Activated CD8-positive, alpha-beta memory T cell treated with anti-CD3 and anti-CD28 coated beads for 36 hours (primary cell): ENCODE results near the gene PPP1R15B. TPM values are rescaled to one million over a fixed set of nuclear protein-coding genes. Genes with fewer than 3 reads are reported as not detected.

ENCODE experiments used
- CTCF ChIA-PET: fragments of 350-600 bp; sonication (Branson Sonifier 250); formaldehyde crosslinking; loops from one replicate; lab custom pipeline; 2021; ENCODE audit warnings: antibody characterized with exemption; lab: Charles Lee
- POLR2A ChIA-PET: fragments of 350-600 bp; sonication (Branson Sonifier 250); formaldehyde crosslinking; loops from one replicate; lab custom pipeline; 2021; ENCODE audit warnings: antibody characterized with exemption; lab: Charles Lee
- total RNA-seq, 2 experiments: library from RNA; stranded (reverse); gene quantifications; one replicate each; pipeline ENCODE4 v1.2.3, GENCODE V29; 2021

PPP1R15B gene
- total RNA-seq, 2 experiments from 2014 or later, result 72.8 to 75.8 TPM

- ChIA-PET CTCF (interaction anchor here (0.6 to 3.3 kb wide), 32 partner anchors 9 to 503 kb away, joined by 3 to 27 read pairs (median 4); partner anchors contain the start of gene GOLT1A), POLR2A (interaction anchor here (0.5 to 1.6 kb wide), 3 partner anchors 14 to 533 kb away, joined by 3 to 10 read pairs (median 5); no protein-coding TSS in a partner anchor)
Measured at GRCh38 chr1:204363335-204364114, 48.1 kb downstream of the PPP1R15B start.

GRCh38 chr1:204362984-204363334 lies 48.7 kb downstream of the PPP1R15B start:
- ChIA-PET CTCF (interaction anchor here (0.7 to 3.3 kb wide), 30 partner anchors 9 to 503 kb away, joined by 3 to 27 read pairs (median 4); partner anchors contain the start of gene GOLT1A), POLR2A (interaction anchor here (1.6 kb wide), 1 partner anchor 38 kb away, joined by 5 read pairs; no protein-coding TSS in a partner anchor)

- POLR2A ChIA-PET, result interaction anchor here (0.5 kb wide), 1 partner anchor 44 kb away, joined by 3 read pairs; no protein-coding TSS in a partner anchor
Measured at GRCh38 chr1:204361781-204362180, 49.8 kb downstream of the PPP1R15B start.

GRCh38 chr1:204361341-204361771 lies 50.3 kb downstream of the PPP1R15B start:
- ChIA-PET CTCF (interaction anchor here (0.8 kb wide), 1 partner anchor 74 kb away, joined by 3 read pairs; no protein-coding TSS in a partner anchor), POLR2A (no interaction called here)

More at GRCh38 chr1:204361781-204362180, 49.8 kb downstream of the PPP1R15B start:
- CTCF ChIA-PET, result interaction anchor here (0.8 to 3.3 kb wide), 3 partner anchors 74 to 199 kb away, joined by 3 to 13 read pairs (median 4); no protein-coding TSS in a partner anchor

GRCh38 chr1:204360314-204360713 lies 51.3 kb downstream of the PPP1R15B start:
- ChIA-PET CTCF (no interaction called here), POLR2A (no interaction called here)

- ChIA-PET CTCF (interaction anchor here (0.9 to 1.5 kb wide), 2 partner anchors 34 to 101 kb away, joined by 3 to 6 read pairs; no protein-coding TSS in a partner anchor), POLR2A (interaction anchor here (0.6 kb wide), 1 partner anchor 195 kb away, joined by 3 read pairs; no protein-coding TSS in a partner anchor)
Measured at GRCh38 chr1:204359474-204360255, 52.0 kb downstream of the PPP1R15B start, which contains the start of gene PLEKHA6. TSS of gene PLEKHA6 (minus strand) at chr1:204359929. CDS start at chr1:204273727, 86,202 bp downstream.

- POLR2A ChIA-PET, result interaction anchor here (0.6 kb wide), 1 partner anchor 194 kb away, joined by 3 read pairs; no protein-coding TSS in a partner anchor
Measured at GRCh38 chr1:204359131-204359473, 52.5 kb downstream of the PPP1R15B start.

GRCh38 chr1:204358605-204359004 lies 53.0 kb downstream of the PPP1R15B start:
- CTCF ChIA-PET, result interaction anchor here (1.5 kb wide), 1 partner anchor 33 kb away, joined by 3 read pairs; no protein-coding TSS in a partner anchor
- POLR2A ChIA-PET, result interaction anchor here (0.6 kb wide), 1 partner anchor 194 kb away, joined by 3 read pairs; no protein-coding TSS in a partner anchor

More at GRCh38 chr1:204359131-204359473, 52.5 kb downstream of the PPP1R15B start:
- CTCF ChIA-PET, result interaction anchor here (0.9 to 1.5 kb wide), 2 partner anchors 33 to 101 kb away, joined by 3 to 6 read pairs; no protein-coding TSS in a partner anchor

- POLR2A ChIA-PET, result no interaction called here
- CTCF ChIA-PET, result interaction anchor here (1.0 kb wide), 1 partner anchor 99 kb away, joined by 3 read pairs; no protein-coding TSS in a partner anchor
Measured at GRCh38 chr1:204357551-204358490, 53.8 kb downstream of the PPP1R15B start.

GRCh38 chr1:204356997-204357396 lies 54.6 kb downstream of the PPP1R15B start:
- CTCF ChIA-PET, result interaction anchor here (0.6 to 1.0 kb wide), 2 partner anchors 49 to 98 kb away, joined by 3 read pairs; no protein-coding TSS in a partner anchor

GRCh38 chr1:204355913-204356312 lies 55.7 kb downstream of the PPP1R15B start:
- CTCF ChIA-PET, result no interaction called here
- POLR2A ChIA-PET, result no interaction called here

More at GRCh38 chr1:204356997-204357396, 54.6 kb downstream of the PPP1R15B start:
- POLR2A ChIA-PET, result no interaction called here

GRCh38 chr1:204354579-204354978 lies 57.0 kb downstream of the PPP1R15B start:
- ChIA-PET POLR2A (no interaction called here), CTCF (interaction anchor here (1.2 kb wide), 1 partner anchor 10 kb away, joined by 3 read pairs; no protein-coding TSS in a partner anchor)

Other genes starting within 250 kb of the PPP1R15B start
- not detected for gene REN, start 245.5 kb downstream of the PPP1R15B start, total RNA-seq
- gene KISS1, start 215.3 kb downstream of the PPP1R15B start, total RNA-seq, result not detected
- not detected for gene GOLT1A, start 197.8 kb downstream of the PPP1R15B start, total RNA-seq
- gene PLEKHA6, start 51.9 kb downstream of the PPP1R15B start, total RNA-seq, result under 1 TPM; 0.23 to 0.25 TPM
- 10 to 100 TPM; 23.3 to 25.0 TPM for gene PIK3C2B, start 83.0 kb upstream of the PPP1R15B start, total RNA-seq
- gene MDM4, start 104.6 kb upstream of the PPP1R15B start, total RNA-seq, result 10 to 100 TPM; 64.5 to 66.4 TPM